SK-N-SH treated with all-trans-retinoic acid at 6 μM for 48 hours (cell line): ENCODE results near the gene MAPK8.
A peak's percentile ranks its signal among the peaks of the same experiment; 100 is the strongest.

Source experiments
- ATAC-seq: fragments of 200-7000 bp; cut with Tn5 transposase; 3 replicates; pipeline ENCODE4 v1.9.1; 2020; ENCODE audit warnings: mild to moderate bottlenecking, moderate library complexity
- ARNTL ChIP-seq: fragments of 450-650 bp; formaldehyde crosslinking; IDR thresholded peaks from 2 replicates; pipeline ENCODE4 v1.5.0; 2020; ENCODE audit warnings: low read depth, mild to moderate bottlenecking, moderate library complexity, borderline replicate concordance
- BACH2 ChIP-seq: fragments of 250-450 bp; sonication (Bioruptor Pico); IDR thresholded peaks from 2 replicates; pipeline ENCODE4 v1.9.0; 2021; ENCODE audit warnings: mild to moderate bottlenecking, borderline replicate concordance
- CSDC2 ChIP-seq: fragments of 250-450 bp; sonication (Bioruptor Pico); IDR thresholded peaks from 2 replicates; pipeline ENCODE4 v1.5.0; 2020; ENCODE audit warnings: mild to moderate bottlenecking, moderate library complexity
- ESRRG ChIP-seq: fragments of 250-450 bp; sonication (Bioruptor Pico); IDR thresholded peaks from 2 replicates; pipeline ENCODE4 v1.6.1; 2021; ENCODE audit warnings: mild to moderate bottlenecking
- GLIS3 ChIP-seq: fragments of 250-450 bp; sonication (Bioruptor Pico); IDR thresholded peaks from 2 replicates; pipeline ENCODE4 v1.5.0; 2020; ENCODE audit warnings: mild to moderate bottlenecking, moderate library complexity
- OSR1 ChIP-seq: fragments of 250-450 bp; sonication (Bioruptor Pico); IDR thresholded peaks from 2 replicates; pipeline ENCODE4 v1.8.0; 2022; ENCODE audit warnings: moderate library complexity, mild to moderate bottlenecking, inconsistent platforms
- PPARA ChIP-seq: fragments of 250-450 bp; sonication (Bioruptor Pico); IDR thresholded peaks from 2 replicates; pipeline ENCODE4 v1.5.0; 2020; ENCODE audit warnings: mild to moderate bottlenecking, borderline replicate concordance
- RARB ChIP-seq: fragments of 250-450 bp; sonication (Bioruptor Pico); IDR thresholded peaks from 2 replicates; pipeline ENCODE4 v1.8.0; 2021; ENCODE audit warnings: mild to moderate bottlenecking, moderate library complexity
- SNAI2 ChIP-seq: fragments of 250-450 bp; sonication (Bioruptor Pico); IDR thresholded peaks from 2 replicates; pipeline ENCODE4 v1.5.0; 2020; ENCODE audit warnings: mild to moderate bottlenecking, moderate library complexity
- TCF4 ChIP-seq: fragments of 250-450 bp; sonication (Bioruptor Pico); IDR thresholded peaks from 2 replicates; pipeline ENCODE4 v1.8.0; 2021; ENCODE audit warnings: mild to moderate bottlenecking, moderate library complexity, borderline replicate concordance
- TOX ChIP-seq: fragments of 250-450 bp; sonication (Bioruptor Pico); IDR thresholded peaks from 2 replicates; pipeline ENCODE4 v1.8.0; 2021; ENCODE audit warnings: mild to moderate bottlenecking, moderate library complexity, borderline replicate concordance
- ZC3H10 ChIP-seq: fragments of 250-450 bp; sonication (Bioruptor Pico); IDR thresholded peaks from 2 replicates; pipeline ENCODE4 v1.5.1; 2021; ENCODE audit warnings: mild to moderate bottlenecking, moderate library complexity
- ZFP3 ChIP-seq: fragments of 250-450 bp; sonication (Bioruptor Pico); IDR thresholded peaks from 2 replicates; pipeline ENCODE4 v1.5.0; 2020; ENCODE audit warnings: mild to moderate bottlenecking, moderate library complexity
- ZFP30 ChIP-seq: fragments of 450-650 bp; formaldehyde crosslinking; IDR thresholded peaks from 2 replicates; pipeline ENCODE4 v1.5.0; 2022; ENCODE audit warnings: mild to moderate bottlenecking, moderate library complexity
- ZNF565 ChIP-seq: fragments of 450-650 bp; formaldehyde crosslinking; conservative IDR thresholded peaks from 2 replicates; pipeline ENCODE4 v1.5.0; 2020; ENCODE audit warnings: low read depth, mild to moderate bottlenecking, moderate library complexity
- ZNF70 ChIP-seq: fragments of 450-650 bp; formaldehyde crosslinking; IDR thresholded peaks from 2 replicates; pipeline ENCODE4 v1.5.0; 2020; ENCODE audit warnings: mild to moderate bottlenecking, moderate library complexity
- ZNF8 ChIP-seq: fragments of 450-650 bp; formaldehyde crosslinking; IDR thresholded peaks from 2 replicates; pipeline ENCODE4 v1.5.0; 2020; ENCODE audit warnings: mild to moderate bottlenecking, moderate library complexity
- TF ChIP-seq, protein P1 (sequence below): fragments of 250-450 bp; sonication (Bioruptor Pico); IDR thresholded peaks from 2 replicates; pipeline ENCODE4 v1.5.1; 2021; ENCODE audit warnings: mild to moderate bottlenecking, moderate library complexity
- TF ChIP-seq, protein P2 (sequence below): fragments of 250-450 bp; sonication (Bioruptor Pico); IDR thresholded peaks from 2 replicates; pipeline ENCODE4 v1.5.0; 2020; ENCODE audit warnings: mild to moderate bottlenecking, moderate library complexity
- TF ChIP-seq, protein P3 (sequence below): fragments of 250-450 bp; sonication (Bioruptor Pico); IDR thresholded peaks from 2 replicates; pipeline ENCODE4 v1.5.1; 2020; ENCODE audit warnings: low read depth, mild to moderate bottlenecking, moderate library complexity
- TF ChIP-seq, protein P4 (sequence below): fragments of 250-450 bp; sonication (Bioruptor Pico); IDR thresholded peaks from 2 replicates; pipeline ENCODE4 v1.8.0; 2021; ENCODE audit warnings: low read depth, mild to moderate bottlenecking, moderate library complexity, borderline replicate concordance

Gene MAPK8

DNA sequence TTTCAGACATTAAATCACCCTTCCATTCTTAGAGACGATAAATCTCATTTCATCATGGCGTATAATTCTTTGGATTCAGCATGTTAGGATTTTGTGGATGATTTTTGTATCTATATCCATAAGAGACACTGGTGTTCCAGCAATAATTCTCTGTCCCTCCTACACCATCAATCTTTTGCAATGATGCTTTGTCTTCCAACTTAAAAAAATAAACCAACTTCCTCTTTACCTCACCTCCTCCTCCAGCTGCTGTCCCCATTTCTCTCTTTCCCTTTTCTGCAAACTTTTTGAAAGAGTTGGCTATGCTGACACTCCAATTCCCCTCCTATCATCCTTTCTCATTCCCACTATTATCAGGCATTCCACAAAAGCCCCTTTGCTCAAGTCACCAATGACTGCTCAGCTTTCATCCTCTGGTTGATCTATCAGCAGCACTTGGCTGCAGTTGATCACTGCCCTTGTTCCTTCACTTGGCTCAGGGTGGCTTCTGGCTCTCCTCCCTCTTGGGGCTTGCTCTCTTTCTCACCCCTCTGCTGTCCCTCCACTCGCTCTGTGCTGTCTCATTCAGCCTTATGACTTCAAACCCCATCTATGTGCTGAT, 168.4 kb downstream of the MAPK8 start (continued):
- TF ChIP-seq, protein P1, sequence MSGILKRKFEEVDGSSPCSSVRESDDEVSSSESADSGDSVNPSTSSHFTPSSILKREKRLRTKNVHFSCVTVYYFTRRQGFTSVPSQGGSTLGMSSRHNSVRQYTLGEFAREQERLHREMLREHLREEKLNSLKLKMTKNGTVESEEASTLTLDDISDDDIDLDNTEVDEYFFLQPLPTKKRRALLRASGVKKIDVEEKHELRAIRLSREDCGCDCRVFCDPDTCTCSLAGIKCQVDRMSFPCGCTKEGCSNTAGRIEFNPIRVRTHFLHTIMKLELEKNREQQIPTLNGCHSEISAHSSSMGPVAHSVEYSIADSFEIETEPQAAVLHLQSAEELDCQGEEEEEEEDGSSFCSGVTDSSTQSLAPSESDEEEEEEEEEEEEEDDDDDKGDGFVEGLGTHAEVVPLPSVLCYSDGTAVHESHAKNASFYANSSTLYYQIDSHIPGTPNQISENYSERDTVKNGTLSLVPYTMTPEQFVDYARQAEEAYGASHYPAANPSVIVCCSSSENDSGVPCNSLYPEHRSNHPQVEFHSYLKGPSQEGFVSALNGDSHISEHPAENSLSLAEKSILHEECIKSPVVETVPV (CRISPR knock-in tag): no peak
- TF ChIP-seq ZFP30 (CRISPR knock-in tag) (no peak), BACH2 (no peak), ZFP3 (CRISPR knock-in tag) (no peak), ESRRG (CRISPR knock-in tag) (no peak)

DNA sequence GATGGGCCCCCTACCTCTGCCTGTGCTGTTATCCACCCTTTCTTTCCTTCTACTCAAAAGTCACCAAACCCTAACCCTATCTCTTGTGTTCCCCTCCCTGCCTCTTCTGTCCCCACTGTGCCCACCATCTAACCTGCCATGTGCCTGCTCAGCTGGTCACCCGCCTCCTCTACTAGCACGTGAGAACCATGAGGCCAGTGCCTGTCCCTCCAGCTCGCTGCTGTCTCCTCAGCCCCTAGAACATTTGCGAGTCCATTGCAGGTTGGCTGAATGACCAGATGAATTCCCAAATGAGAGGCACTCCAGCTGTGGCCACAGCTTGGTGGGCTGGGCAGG, 169.4 kb downstream of the MAPK8 start:
- no peak for TF ChIP-seq ZNF565 (CRISPR knock-in tag)
- TF ChIP-seq ZFP3 (CRISPR knock-in tag): no peak
- no peak for TF ChIP-seq TOX (CRISPR knock-in tag)
- no peak for TF ChIP-seq ESRRG (CRISPR knock-in tag)
- TF ChIP-seq GLIS3: no peak
- TF ChIP-seq BACH2: no peak
- no peak for TF ChIP-seq OSR1
- TF ChIP-seq ZNF70 (CRISPR knock-in tag): no peak
- TF ChIP-seq RARB (CRISPR knock-in tag): no peak
- no peak for TF ChIP-seq ZNF8 (CRISPR knock-in tag)
- TF ChIP-seq ARNTL: no peak
- TF ChIP-seq TCF4 (CRISPR knock-in tag): no peak
- TF ChIP-seq, protein P1 (CRISPR knock-in tag): no peak
- no peak for ATAC-seq

DNA sequence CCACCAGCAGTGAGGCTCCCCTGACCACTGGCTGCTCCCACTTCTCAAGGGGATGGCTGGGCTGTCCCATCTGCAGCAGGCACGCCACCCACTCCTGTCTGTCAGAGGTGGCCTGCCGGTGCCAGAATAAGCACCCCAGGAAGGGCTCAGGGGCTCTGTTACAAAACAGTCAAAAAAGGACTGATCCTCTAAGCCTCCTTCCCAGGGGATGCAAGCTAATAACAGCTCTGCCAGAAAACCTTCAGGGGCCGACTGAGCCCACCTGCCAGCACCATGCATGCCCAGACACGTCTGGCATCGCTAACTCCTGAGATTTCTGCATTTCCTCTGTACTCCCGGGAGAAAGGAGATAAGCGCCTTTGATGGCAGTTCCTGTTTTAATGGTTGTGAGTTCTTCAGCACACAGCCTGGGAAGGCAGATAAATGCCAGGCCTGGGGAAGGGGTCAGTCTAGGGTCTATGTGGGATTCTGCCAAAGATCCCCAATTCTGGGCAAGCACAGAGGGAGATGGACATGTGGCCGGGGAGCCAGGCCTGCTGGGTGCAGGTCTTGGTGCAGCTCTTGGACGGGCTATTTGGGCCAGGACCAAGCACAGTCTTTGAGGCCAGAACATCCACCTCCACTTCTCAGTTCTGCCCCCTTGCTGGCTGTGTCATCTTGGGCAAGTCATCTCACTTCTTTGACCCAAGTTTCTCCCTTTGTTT, 170.0 kb downstream of the MAPK8 start:
- TF ChIP-seq, protein P2, sequence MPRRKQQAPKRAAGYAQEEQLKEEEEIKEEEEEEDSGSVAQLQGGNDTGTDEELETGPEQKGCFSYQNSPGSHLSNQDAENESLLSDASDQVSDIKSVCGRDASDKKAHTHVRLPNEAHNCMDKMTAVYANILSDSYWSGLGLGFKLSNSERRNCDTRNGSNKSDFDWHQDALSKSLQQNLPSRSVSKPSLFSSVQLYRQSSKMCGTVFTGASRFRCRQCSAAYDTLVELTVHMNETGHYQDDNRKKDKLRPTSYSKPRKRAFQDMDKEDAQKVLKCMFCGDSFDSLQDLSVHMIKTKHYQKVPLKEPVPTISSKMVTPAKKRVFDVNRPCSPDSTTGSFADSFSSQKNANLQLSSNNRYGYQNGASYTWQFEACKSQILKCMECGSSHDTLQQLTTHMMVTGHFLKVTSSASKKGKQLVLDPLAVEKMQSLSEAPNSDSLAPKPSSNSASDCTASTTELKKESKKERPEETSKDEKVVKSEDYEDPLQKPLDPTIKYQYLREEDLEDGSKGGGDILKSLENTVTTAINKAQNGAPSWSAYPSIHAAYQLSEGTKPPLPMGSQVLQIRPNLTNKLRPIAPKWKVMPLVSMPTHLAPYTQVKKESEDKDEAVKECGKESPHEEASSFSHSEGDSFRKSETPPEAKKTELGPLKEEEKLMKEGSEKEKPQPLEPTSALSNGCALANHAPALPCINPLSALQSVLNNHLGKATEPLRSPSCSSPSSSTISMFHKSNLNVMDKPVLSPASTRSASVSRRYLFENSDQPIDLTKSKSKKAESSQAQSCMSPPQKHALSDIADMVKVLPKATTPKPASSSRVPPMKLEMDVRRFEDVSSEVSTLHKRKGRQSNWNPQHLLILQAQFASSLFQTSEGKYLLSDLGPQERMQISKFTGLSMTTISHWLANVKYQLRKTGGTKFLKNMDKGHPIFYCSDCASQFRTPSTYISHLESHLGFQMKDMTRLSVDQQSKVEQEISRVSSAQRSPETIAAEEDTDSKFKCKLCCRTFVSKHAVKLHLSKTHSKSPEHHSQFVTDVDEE (CRISPR knock-in tag): peak; percentile 11; the same call in 1 of the 2 replicates
- no peak for TF ChIP-seq SNAI2 (CRISPR knock-in tag)
- TF ChIP-seq, protein P3, sequence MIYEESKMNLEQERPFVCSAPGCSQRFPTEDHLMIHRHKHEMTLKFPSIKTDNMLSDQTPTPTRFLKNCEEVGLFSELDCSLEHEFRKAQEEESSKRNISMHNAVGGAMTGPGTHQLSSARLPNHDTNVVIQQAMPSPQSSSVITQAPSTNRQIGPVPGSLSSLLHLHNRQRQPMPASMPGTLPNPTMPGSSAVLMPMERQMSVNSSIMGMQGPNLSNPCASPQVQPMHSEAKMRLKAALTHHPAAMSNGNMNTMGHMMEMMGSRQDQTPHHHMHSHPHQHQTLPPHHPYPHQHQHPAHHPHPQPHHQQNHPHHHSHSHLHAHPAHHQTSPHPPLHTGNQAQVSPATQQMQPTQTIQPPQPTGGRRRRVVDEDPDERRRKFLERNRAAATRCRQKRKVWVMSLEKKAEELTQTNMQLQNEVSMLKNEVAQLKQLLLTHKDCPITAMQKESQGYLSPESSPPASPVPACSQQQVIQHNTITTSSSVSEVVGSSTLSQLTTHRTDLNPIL (CRISPR knock-in tag): no peak
- no peak for TF ChIP-seq OSR1
- ATAC-seq: no peak

DNA sequence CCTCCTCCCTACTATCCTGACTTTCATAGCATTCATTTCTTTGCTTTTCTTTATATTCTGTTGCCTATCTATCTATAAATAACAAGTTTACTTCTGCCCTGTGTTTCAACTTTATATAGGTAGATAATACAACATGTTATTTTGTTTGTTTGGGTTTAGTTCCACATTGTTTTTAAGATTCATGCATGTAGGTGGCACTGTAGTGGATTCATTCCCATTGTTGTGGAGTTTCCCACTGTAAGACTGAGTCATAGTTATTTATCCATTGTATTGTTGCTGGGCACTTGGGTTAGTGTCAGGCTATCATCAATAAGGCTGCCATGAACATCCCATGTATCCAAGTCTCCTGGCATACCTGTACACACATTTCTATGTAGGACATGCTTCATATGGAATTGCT, 170.7 kb downstream of the MAPK8 start:
- no peak for ATAC-seq
- no peak for TF ChIP-seq ZFP30 (CRISPR knock-in tag)
- TF ChIP-seq ZFP3 (CRISPR knock-in tag): no peak
- TF ChIP-seq OSR1: no peak
- TF ChIP-seq, protein P4, sequence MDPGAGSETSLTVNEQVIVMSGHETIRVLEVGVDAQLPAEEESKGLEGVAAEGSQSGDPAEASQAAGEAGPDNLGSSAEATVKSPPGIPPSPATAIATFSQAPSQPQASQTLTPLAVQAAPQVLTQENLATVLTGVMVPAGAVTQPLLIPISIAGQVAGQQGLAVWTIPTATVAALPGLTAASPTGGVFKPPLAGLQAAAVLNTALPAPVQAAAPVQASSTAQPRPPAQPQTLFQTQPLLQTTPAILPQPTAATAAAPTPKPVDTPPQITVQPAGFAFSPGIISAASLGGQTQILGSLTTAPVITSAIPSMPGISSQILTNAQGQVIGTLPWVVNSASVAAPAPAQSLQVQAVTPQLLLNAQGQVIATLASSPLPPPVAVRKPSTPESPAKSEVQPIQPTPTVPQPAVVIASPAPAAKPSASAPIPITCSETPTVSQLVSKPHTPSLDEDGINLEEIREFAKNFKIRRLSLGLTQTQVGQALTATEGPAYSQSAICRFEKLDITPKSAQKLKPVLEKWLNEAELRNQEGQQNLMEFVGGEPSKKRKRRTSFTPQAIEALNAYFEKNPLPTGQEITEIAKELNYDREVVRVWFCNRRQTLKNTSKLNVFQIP (CRISPR knock-in tag): no peak
- TF ChIP-seq TCF4 (CRISPR knock-in tag): no peak
- TF ChIP-seq PPARA (CRISPR knock-in tag): no peak
- no peak for TF ChIP-seq ZC3H10
- TF ChIP-seq CSDC2: no peak
- TF ChIP-seq GLIS3: no peak
- no peak for TF ChIP-seq RARB (CRISPR knock-in tag)
- TF ChIP-seq, protein P1 (CRISPR knock-in tag): no peak
- TF ChIP-seq ARNTL: no peak
- TF ChIP-seq SNAI2 (CRISPR knock-in tag): no peak
- TF ChIP-seq ZNF565 (CRISPR knock-in tag): no peak
- TF ChIP-seq ZNF70 (CRISPR knock-in tag): no peak
- TF ChIP-seq ESRRG (CRISPR knock-in tag): no peak
- TF ChIP-seq, protein P2 (CRISPR knock-in tag): no peak
